GM21825 (cell line): ENCODE measurements around the gene TBXAS1.

Experiments
- ATAC-seq: cut with Tn5 transposase; IDR thresholded peaks from one replicate; pipeline ENCODE4 v1.9.1; 2021; ENCODE audit warnings: mild to moderate bottlenecking, moderate library complexity; ENCODE audit not compliant: unreplicated experiment

The TBXAS1 gene

GRCh38 chr7:140039896-140040295, 210.8 kb downstream of the TBXAS1 start:
- no peak for ATAC-seq

DNA sequence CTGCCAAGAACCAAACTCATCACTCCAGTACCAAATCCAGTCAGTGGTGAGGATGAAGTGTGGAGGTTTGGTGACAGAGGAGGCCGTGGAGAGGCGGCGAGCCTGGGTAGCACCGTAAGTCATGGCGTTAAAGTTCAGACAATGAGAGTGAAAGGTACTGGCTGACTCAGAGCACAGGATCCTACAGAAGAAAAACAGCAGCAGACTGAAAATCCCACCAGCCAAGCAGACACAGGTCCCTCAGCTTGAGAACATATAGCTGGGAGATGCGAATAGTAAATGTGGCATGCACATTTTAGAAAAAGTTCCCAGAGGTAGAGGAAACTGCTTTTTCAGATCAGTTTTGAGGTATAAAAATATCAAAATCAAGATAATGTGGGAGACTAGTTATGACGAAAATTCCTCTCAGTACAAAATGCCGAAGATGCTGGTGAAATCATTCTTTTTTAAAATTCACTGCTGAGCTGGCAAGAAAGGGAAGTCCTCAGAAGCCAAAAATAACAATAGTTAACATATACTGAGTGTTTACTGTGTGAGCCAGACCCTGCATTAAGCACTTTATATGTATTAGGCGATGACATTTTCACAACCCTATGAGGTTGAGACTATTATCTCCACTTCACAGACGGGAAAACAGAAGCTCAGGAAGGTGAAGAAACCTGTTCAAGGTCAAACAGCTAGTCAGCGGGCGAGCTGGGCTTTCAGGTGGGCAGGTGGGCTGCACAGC, 212.8 kb downstream of the TBXAS1 start:
- no peak for ATAC-seq

GRCh38 chr7:140042386-140042670, 213.3 kb downstream of the TBXAS1 start:
- no peak for ATAC-seq

DNA sequence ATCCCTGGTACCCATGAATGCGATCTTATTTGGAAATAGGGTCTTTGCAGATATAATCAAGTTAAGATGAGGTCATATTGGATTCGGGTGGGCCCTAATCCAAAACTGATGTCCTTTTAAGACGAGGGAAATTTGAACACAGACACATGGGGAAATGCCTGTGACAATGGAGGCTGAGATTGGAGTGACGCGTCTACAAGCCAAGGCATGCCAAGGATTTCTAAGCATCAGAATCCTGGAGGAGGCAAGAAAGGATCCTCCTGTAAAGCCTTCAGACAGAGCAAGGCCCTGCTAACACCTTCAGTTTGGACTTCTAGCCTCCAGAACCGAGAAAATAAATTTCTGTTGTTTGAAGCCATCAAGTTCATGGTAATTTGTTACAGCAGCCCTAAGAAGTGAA, 215.2 kb downstream of the TBXAS1 start:
- no peak for ATAC-seq

- no peak for ATAC-seq
These were observed 216.6 kb downstream of the TBXAS1 start for GRCh38 chr7:140045697-140046096.

DNA sequence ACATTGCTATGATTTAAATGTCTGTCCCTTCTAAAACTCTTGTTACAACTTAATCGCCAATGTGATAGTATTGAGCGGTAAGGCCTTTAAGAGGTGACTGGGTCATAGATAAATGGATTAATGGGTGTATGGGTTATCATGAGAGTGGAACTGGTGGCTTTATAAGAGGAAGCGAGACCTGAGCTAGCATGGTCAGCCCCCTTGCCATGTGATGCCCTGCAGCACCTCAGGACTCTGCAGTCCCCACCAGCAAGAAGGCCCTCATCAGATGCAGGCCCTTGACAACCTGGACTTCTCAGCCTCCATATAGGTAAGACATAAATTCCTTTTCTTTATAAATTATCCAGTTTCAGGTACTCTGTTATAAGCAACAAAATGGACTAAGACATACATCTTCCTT, 218.1 kb downstream of the TBXAS1 start:
- no peak for ATAC-seq

GRCh38 chr7:140048138-140048537, 219.1 kb downstream of the TBXAS1 start:
- no peak for ATAC-seq

DNA sequence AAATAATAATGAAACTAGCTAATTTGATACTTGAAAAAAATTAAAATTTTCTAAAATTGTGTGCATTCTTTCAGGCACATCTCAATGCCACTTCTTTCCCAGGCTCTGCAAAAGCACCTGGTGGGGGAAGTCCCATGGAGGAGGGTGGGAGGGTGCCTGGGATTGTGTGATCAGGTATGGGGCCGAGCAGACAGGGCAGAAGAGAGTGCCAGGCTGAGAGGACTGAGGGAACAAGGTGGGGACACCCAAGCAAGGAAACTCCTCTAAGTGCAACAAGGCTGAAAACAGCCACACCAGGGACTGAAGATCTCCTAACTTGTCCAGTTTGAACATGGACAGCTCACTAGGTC, 219.9 kb downstream of the TBXAS1 start:
- ATAC-seq: no peak

GRCh38 chr7:140049339-140050024, 220.4 kb downstream of the TBXAS1 start:
- ATAC-seq: no peak

GRCh38 chr7:140050100-140050499, 221.0 kb downstream of the TBXAS1 start:
- no peak for ATAC-seq

- ATAC-seq: no peak
These were observed 222.8 kb downstream of the TBXAS1 start for GRCh38 chr7:140051820-140052219.

GRCh38 chr7:140053812-140054539, 224.9 kb downstream of the TBXAS1 start:
- ATAC-seq: peak; percentile 92

DNA sequence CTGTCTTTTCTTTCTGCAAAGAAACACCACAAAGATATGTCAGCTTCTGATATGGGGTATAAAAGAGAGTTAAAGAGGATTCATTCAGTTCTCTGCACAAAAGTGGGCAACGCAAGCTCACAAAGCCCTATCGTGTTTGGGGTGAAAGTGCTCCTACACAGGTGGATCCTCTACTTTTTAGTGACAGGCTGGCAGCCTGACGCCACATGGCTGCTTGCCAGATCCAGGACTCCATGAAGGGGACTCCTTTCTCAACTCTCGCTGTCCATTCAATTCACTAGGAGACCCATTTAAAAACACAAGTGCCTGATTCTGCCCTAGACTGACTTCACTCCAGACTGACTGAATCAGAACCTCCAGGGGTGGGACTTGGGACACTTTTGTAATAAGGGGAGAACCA, 225.7 kb downstream of the TBXAS1 start:
- ATAC-seq: no peak

DNA sequence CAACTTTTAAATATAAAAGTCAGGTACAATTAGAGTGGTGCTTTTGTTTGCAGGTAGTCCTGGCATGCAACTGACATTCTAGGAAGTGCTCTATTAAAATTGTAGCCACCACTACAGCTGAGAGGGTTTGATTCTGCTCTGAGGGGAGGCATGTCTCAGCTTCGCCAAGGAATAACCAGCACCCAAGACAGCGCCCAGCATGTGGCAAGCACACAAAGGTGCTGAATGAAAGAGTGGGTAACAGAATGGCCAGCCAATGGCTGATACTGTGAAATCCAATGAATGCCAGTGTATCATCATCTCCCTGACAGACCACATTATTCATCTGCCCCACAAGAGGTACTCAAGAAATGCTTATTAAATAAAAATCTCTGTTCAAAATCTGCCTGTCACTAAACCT, 226.8 kb downstream of the TBXAS1 start:
- no peak for ATAC-seq

- ATAC-seq: no peak
These were observed 227.5 kb downstream of the TBXAS1 start for GRCh38 chr7:140056431-140057142.

- no peak for ATAC-seq
These were observed 228.1 kb downstream of the TBXAS1 start for GRCh38 chr7:140057143-140057535.

DNA sequence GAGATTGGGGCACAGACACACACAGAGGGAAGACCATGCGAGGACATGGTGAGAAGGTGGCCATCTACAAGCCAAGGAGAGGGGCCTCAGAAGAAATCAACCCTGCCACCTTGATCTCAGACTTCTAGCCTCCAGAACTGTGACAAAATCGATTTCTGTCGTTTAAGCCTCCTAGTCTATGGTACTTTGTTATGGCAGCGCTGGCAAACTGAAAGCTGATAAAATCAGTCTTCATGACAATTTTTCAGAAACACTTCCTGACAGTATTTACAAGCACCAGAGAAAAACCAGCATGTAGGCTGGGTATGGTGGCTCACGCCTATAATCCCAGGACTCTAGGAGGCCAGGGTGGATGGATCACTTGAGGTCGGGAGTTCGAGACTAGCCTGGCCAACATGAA, 229.5 kb downstream of the TBXAS1 start:
- ATAC-seq: no peak

GRCh38 chr7:140059273-140060242, 230.5 kb downstream of the TBXAS1 start:
- no peak for ATAC-seq

DNA sequence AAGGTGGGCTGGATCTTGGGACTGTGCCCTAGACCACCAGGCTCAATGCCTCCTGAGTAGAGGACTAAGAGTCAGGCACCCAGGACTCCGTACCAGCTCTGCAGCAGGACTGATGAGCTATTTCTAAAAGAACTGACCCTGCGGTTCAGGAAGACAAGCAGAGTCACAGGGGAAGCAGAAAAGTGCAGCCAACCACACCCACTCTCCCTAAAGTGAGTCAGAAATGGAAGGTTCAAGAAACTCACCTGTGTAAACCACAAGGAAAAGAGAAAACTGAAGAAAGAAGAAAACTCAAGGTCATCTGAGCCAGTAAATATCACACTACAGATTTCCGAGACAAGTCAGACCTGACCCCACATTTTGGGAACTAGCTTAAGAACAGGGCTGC, 231.2 kb downstream of the TBXAS1 start:
- ATAC-seq: no peak

- no peak for ATAC-seq
These were observed 231.9 kb downstream of the TBXAS1 start for GRCh38 chr7:140060788-140061606.
